ENCODE data around the gene ATF6. TPM values are rescaled to one million over a fixed set of nuclear protein-coding genes. Genes with fewer than 3 reads are reported as not detected.

Gene ATF6
- total RNA-seq, 1 donor from 2014 or later, result 30.2 TPM

DNA sequence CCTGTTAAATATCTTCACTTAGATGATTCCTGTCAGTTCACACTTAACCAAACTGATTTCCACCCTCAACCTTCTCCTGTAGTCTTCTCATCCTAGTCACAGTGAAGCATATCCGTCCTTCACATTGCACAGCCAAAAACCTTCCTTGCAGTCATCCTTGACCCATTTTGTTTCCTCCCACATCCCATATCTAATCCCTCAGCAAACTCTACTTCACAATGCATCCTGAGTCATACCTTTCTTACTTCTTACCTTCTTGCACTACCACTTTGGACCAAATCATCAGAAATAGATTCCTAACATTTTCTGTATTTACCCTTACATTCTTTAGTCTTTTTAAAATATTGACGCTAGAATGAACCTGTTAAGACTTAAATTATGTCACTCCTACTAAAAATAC lies 170.7 kb downstream of the ATF6 start:
- no peak for DNase-seq (ENCODE audit: low read depth)

GRCh38 chr1:161940866-161941591 lies 174.9 kb downstream of the ATF6 start:
- no peak for DNase-seq (ENCODE audit: low read depth)

- no peak for DNase-seq (ENCODE audit: low read depth)
Measured at GRCh38 chr1:161941726-161942436, 175.8 kb downstream of the ATF6 start.

GRCh38 chr1:161943737-161944136 lies 177.6 kb downstream of the ATF6 start:
- DNase-seq (ENCODE audit: low read depth), result no peak

- DNase-seq (ENCODE audit: low read depth), result no peak
Measured at GRCh38 chr1:161944381-161944780, 178.3 kb downstream of the ATF6 start.

DNA sequence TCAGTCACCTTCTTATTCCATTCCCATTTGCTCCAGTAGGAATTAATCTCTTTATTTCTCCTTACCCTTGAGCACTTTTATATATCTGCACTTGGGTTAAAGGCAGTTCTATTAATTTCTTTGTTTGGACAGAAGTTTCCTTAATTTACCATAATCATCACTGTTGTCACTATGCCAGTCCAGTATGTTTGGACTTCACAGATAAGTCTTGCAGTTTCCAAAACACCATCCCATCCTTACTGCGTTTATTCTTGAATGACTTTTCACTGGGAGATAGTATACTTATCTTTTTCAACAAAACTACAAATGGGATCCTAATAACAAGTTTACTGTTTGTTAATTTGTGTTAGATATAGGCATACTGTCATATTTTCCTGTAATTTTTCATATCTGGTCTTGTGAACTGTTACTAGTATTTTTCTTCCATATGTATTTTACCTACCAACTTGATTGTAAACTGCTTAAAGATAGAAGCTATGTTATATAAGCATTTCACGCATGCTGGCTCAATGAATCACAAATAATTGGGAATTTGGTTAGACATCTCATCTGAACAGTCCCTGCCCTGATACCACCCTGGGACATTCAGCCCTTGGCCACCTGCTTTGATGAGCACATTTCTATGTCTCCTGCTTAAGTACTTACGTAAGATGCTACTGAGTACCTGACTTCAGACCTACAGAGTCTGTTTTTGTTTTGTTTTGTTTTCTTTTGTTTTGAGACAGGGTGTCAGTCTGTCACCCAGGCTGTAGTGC lies 179.4 kb downstream of the ATF6 start:
- no peak for DNase-seq (ENCODE audit: low read depth)

DNA sequence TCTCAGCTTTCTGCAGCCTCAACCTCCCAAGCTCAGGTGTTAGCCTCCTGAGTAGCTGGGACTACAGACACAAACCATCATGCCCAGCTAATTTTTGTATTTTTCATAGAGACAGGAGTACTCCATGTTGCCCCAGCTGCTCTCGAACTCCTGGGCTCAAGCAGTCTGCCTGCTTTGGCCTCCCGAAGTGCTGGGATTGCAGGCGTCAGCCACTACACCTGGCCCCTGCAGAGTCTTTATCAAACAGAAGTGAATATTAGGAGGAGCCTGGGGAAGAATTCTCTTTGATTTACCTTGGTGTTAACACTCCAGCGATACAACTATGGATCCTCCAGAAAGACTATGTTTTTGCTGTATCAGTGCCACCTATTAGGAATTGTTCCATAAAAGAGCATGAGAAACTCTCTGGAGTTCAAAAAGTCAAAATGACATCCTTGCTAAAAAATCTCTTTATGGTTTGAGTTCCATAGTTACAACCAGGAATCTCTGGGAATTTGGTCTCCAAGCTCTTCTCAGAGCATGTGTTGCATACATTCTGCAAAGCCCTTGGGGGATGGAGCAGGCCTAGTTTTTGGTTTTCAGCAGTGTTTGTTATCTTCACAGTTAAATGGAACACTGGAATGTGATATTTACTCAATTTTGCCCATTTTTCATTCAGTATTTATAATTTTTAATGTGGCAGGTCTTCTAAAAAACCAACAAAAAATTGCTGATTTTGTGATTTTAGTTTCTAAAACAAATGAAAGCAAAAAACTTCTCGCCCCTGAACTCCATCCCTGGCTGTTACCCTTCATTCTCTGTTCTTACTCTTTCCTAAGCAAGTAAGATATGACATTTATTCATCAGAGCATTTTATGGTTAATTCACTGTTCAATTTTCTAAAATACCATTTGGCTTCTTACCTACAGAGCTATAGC lies 180.2 kb downstream of the ATF6 start:
- peak; percentile 74 for DNase-seq (ENCODE audit: low read depth)

DNA sequence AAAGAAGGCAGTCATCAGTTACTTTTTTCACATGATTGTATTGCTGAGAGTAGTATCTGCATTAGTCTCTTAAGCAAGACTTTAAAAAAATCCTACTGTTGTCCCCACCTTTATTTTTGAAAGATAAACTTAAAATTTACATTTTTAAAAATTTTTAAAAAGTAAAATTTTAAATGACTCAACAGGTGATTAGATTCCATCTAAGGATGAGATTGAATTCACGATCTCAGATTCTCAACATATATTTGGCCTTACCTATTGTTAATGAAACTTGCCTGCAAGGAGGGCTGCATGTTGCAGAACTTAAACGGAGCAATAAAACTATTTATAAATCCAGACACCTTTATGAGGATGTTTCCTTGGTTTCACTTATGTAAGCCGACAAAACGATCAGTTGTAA lies 182.3 kb downstream of the ATF6 start:
- no peak for DNase-seq (ENCODE audit: low read depth)

GRCh38 chr1:161949548-161949947 lies 183.4 kb downstream of the ATF6 start:
- no peak for DNase-seq (ENCODE audit: low read depth)

- DNase-seq (ENCODE audit: low read depth), result no peak
Measured at GRCh38 chr1:161950377-161950776, 184.3 kb downstream of the ATF6 start.

DNA sequence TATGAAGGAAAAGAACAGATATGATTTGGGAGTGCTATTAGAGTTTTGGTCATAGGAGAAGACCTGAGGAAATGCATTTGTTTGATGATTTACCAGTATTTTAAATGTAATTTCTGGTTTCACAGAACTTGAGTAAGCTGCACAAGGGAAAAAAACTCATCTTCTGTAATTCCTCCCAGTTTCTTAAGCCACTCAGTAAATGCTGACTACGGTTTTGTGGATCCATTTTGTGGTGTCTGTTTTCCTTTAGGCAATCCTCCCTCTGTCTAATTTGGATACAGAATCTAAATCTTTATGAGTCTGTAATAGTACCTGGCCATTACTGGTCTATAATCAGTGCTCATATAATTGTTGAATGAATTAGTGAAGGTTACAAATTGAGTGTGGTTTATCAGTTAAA lies 185.5 kb downstream of the ATF6 start:
- no peak for DNase-seq (ENCODE audit: low read depth)

- no peak for DNase-seq (ENCODE audit: low read depth)
Measured at GRCh38 chr1:161952607-161953172, 186.6 kb downstream of the ATF6 start.

DNA sequence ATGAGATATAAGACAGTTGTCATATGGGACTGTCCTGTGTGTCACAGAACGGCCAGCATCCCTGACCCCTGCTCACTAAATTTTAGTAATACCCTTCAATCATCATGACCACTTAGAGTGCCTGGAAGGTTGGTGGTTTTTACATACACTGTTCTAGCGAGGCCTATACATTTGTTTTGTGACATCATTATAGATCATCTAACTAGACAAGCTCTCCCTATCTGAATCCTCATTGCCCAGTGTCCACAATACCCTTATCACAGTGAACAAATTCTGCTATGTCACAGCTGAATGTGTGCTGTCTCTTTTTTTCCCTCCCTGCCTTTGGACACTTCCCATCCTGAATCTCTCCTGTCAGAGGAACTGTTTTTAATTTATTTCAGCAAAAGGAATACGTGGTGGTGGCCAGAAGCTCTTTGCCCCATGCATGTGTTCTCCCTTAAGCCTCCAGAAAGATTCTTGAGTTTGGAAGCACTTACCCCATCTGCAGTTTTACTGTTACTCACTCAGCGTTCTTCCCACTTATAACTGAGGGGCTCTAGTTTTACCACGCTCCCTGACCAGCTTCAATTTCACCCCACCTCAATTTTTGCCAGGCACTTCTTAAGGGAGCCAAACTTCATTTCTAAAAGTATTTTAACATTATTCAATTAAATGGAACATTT lies 187.3 kb downstream of the ATF6 start:
- no peak for DNase-seq (ENCODE audit: low read depth)

DNA sequence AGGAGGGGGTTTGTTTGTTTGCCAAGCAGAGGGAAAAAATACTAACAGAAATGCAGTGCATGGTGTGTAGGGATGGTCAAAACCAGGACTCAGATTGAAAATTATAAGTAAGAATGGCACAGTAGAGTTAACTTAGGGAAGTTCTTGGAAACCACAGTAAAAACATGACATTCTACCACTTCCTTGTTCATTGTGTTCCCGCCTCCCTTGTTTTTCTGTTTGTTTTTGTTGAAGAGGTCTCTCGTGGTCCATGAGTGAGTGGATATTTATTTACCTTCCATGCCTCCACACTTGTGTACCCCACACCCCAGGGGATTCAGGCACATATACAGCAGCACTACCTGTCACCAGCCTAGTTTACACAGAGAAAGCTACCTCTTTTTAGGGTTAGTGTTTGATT lies 187.9 kb downstream of the ATF6 start:
- no peak for DNase-seq (ENCODE audit: low read depth)

DNA sequence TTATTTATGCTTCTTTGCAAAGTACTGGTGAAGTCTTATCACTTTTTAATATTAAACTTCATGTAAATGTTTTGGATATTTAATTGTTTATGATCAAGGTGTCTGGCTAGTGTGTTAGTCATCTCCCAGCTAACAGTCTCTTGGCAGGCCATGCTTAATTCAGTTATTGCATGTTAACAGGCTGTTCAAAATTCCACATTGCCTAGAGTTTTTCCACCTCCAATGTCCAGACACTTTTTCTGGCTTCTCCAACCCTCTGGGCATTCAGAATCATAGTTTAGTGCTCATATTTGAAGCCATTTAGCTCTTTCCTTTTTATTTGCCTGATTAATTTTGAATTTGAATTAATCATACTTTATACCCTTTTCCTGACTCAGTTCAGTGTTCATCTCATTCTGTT lies 188.3 kb downstream of the ATF6 start:
- DNase-seq (ENCODE audit: low read depth), result no peak

GRCh38 chr1:161955606-161956005 lies 189.5 kb downstream of the ATF6 start:
- no peak for DNase-seq (ENCODE audit: low read depth)

- no peak for DNase-seq (ENCODE audit: low read depth)
Measured at GRCh38 chr1:161956097-161956496, 190.0 kb downstream of the ATF6 start.

DNA sequence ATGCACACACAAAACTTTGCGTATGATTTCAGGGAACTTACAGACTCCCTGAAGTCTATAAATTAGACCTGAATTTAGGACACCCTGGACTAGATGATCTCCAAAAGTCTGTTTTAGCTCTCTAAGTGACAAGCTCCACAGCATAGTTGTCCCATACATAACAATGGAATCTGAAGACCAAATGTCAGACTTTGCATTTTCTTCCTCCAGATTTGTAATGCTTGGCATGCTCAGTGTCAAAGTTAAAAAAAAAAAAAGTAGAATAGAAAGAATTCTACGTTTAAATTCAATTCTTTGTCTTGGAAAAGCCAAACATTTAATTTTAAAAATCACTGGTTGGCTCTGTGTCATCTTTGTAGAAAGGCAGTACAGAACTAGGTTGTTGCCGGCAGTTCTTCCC lies 190.8 kb downstream of the ATF6 start:
- no peak for DNase-seq (ENCODE audit: low read depth)

DNA sequence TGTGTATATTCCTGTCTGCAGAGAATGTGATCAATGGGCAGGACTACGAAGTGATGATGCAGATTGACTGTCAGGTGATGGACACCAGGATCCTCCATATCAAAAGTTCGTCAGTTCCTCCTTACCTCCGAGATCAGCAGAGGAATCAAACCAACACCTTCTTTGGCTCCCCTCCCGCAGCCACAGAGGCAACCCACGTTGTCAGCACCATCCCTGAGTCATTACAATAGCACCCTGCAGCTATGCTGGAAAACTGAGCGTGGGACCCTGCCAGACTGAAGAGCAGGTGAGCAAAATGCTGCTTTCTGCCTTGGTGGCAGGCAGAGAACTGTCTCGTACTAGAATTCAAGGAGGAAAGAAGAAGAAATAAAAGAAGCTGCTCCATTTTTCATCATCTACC lies 192.3 kb downstream of the ATF6 start:
- DNase-seq (ENCODE audit: low read depth), result no peak

Measured in myocyte (in vitro differentiated cells).